Stimulated activated CD4-positive, alpha-beta T cell treated with anti-CD3 and anti-CD28 coated beads, Interleukin-4, amount 100 ng/mL, for 1 hour (primary cell): Measurements from ENCODE around the gene MED23.

Experiments used
- DNase-seq: peaks from one replicate; pipeline ENCODE4 v3.0.0-alpha.2; 2020

Gene MED23

GRCh38 chr6:131640576-131640975 lies 12.5 kb upstream of the MED23 start:
- DNase-seq, result no peak

GRCh38 chr6:131640100-131640499 lies 12.1 kb upstream of the MED23 start:
- DNase-seq, result no peak

- DNase-seq, result no peak
Measured at GRCh38 chr6:131638013-131638412, 10.0 kb upstream of the MED23 start.

- no peak for DNase-seq
Measured at GRCh38 chr6:131636880-131637792, 9.1 kb upstream of the MED23 start, which contains the start of gene ENPP3. Gene ENPP3, plus strand, starts transcription at chr6:131637302. Its CDS starts 83 bp downstream, at chr6:131637385.

- DNase-seq, result no peak
Measured at GRCh38 chr6:131635384-131636340, 7.6 kb upstream of the MED23 start.

GRCh38 chr6:131631625-131632289 lies 3.7 kb upstream of the MED23 start:
- DNase-seq, result no peak

GRCh38 chr6:131629651-131630050 lies 1.6 kb upstream of the MED23 start:
- DNase-seq, result no peak

GRCh38 chr6:131628726-131629125 lies 684 bp upstream of the MED23 start:
- DNase-seq, result no peak

GRCh38 chr6:131615275-131615674 lies 12.8 kb downstream of the MED23 start:
- DNase-seq, result no peak

GRCh38 chr6:131613296-131613925 lies 14.6 kb downstream of the MED23 start:
- no peak for DNase-seq

- no peak for DNase-seq
Measured at GRCh38 chr6:131602781-131603312, 25.2 kb downstream of the MED23 start.

GRCh38 chr6:131600716-131601115 lies 27.3 kb downstream of the MED23 start:
- no peak for DNase-seq

- no peak for DNase-seq
Measured at GRCh38 chr6:131597446-131597845, 30.6 kb downstream of the MED23 start.

- no peak for DNase-seq
Measured at GRCh38 chr6:131594074-131594473, 34.0 kb downstream of the MED23 start.

GRCh38 chr6:131592935-131593334 lies 35.1 kb downstream of the MED23 start:
- DNase-seq, result no peak

- DNase-seq, result no peak
Measured at GRCh38 chr6:131588643-131589042, 39.4 kb downstream of the MED23 start.

GRCh38 chr6:131587909-131588308 lies 40.1 kb downstream of the MED23 start:
- DNase-seq, result no peak

- DNase-seq, result no peak
Measured at GRCh38 chr6:131586543-131586942, 41.5 kb downstream of the MED23 start.

- DNase-seq, result no peak
Measured at GRCh38 chr6:131581523-131581922, 46.5 kb downstream of the MED23 start.

GRCh38 chr6:131575834-131576478 lies 52.1 kb downstream of the MED23 start:
- no peak for DNase-seq

- no peak for DNase-seq
Measured at GRCh38 chr6:131574686-131575085, 53.4 kb downstream of the MED23 start.

GRCh38 chr6:131574133-131574532 lies 53.9 kb downstream of the MED23 start:
- no peak for DNase-seq
